Activated CD4-positive, alpha-beta memory T cell treated with anti-CD3 and anti-CD28 coated beads, Interleukin-2, amount 10 ng/mL, durations not matched to agents 7 days and 5 days (primary cell): ENCODE data around the gene HHIP. TPM values are rescaled to one million over a fixed set of nuclear protein-coding genes. Genes with fewer than 3 reads are reported as not detected.

ENCODE experiments used
- CTCF ChIA-PET: fragments of 350-600 bp; sonication (Branson Sonifier 250); formaldehyde crosslinking; loops from one replicate; lab custom pipeline; 2021; ENCODE audit warnings: antibody characterized with exemption, inconsistent platforms; lab: Charles Lee
- POLR2A ChIA-PET: fragments of 350-600 bp; sonication (Branson Sonifier 250); formaldehyde crosslinking; loops from one replicate; lab custom pipeline; 2021; ENCODE audit warnings: antibody characterized with exemption; lab: Charles Lee
- DNase-seq: peaks from one replicate; pipeline ENCODE4 v3.0.0-alpha.2; 2020
- H3K27ac Mint-ChIP-seq: one replicate; pipeline ENCODE4 v1.8.0; 2021; ENCODE audit warnings: mild to moderate bottlenecking, mixed read lengths
- H3K27me3 Mint-ChIP-seq: one replicate; pipeline ENCODE4 v1.8.0; 2021; ENCODE audit warnings: mixed read lengths
- H3K36me3 Mint-ChIP-seq: one replicate; pipeline ENCODE4 v1.8.0; 2021; ENCODE audit warnings: low read depth, mixed read lengths
- H3K4me1 Mint-ChIP-seq: one replicate; pipeline ENCODE4 v1.8.0; 2021; ENCODE audit warnings: mixed read lengths
- H3K4me3 Mint-ChIP-seq: one replicate; pipeline ENCODE4 v1.8.0; 2021; ENCODE audit warnings: mild to moderate bottlenecking, mixed read lengths
- H3K9me3 Mint-ChIP-seq: one replicate; pipeline ENCODE4 v1.8.0; 2021; ENCODE audit warnings: mixed read lengths
- total RNA-seq, 2 experiments: library from RNA; stranded (reverse); gene quantifications; one replicate each; pipeline ENCODE4 v1.2.3, GENCODE V29; 2021

Gene HHIP
- total RNA-seq, 2 experiments from 2014 or later = not detected

DNA sequence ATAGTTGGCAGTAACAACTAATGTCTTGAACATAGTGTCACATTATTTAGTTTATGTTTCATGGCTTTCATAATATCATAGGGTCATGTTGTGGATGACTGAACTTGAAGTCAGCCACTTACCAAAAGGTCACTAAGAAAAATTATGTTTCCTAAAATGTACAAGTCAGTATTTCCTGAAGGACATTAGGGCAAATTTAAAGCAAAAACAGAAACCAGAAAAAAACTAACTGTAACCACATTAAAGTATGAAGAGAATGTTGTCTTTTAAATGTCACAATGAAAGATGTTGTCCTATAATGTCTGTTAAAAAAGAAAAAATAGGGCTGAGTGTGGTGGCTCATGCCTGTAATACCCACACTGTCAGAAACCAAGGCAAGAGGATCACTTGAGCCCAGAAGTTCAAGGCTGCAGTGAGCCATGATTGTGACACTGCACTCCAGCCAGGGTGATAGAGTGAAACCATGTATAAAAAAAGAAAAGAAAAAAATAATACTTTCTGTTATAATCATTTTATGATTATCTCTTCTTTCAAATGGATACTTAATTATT, 55.8 kb downstream of the HHIP start:
- no peaks in the 10 kb centered on the region for H3K9me3 Mint-ChIP-seq
- H3K27me3 Mint-ChIP-seq = no peaks in the 10 kb centered on the region
- POLR2A ChIA-PET = no interaction called here
- DNase-seq = no peak
- H3K4me1 Mint-ChIP-seq = no peaks in the 10 kb centered on the region
- no peaks in the 10 kb centered on the region for H3K36me3 Mint-ChIP-seq
- H3K27ac Mint-ChIP-seq = no peak overlapping the region
- H3K4me3 Mint-ChIP-seq = no peak overlapping the region
- CTCF ChIA-PET = no interaction called here

DNA sequence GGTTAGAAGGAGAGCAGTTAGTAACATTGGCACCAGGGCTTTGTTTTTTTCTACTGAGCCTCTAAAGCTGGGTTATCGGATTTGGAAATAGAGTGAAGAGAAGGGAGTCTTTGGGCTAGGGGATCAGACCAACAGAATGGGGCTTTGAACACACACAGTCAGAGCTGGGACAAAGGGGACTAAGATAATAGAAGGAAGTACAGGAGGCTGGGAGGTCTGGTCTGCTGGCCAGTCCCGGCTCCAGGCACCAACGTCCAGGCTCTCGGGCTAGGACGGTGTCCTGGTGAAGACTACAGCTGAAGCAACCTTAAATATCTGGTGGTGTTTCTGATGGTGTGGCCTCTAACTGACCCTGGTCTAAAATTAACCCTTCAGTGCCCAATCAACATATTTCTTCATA, 57.5 kb downstream of the HHIP start:
- POLR2A ChIA-PET = no interaction called here
- CTCF ChIA-PET = no interaction called here
- DNase-seq = no peak
- Mint-ChIP-seq H3K4me3 (no peak overlapping the region), H3K27me3 (no peaks in the 10 kb centered on the region), H3K27ac (no peak overlapping the region), H3K4me1 (no peaks in the 10 kb centered on the region), H3K9me3 (no peaks in the 10 kb centered on the region), H3K36me3 (no peaks in the 10 kb centered on the region)

DNA sequence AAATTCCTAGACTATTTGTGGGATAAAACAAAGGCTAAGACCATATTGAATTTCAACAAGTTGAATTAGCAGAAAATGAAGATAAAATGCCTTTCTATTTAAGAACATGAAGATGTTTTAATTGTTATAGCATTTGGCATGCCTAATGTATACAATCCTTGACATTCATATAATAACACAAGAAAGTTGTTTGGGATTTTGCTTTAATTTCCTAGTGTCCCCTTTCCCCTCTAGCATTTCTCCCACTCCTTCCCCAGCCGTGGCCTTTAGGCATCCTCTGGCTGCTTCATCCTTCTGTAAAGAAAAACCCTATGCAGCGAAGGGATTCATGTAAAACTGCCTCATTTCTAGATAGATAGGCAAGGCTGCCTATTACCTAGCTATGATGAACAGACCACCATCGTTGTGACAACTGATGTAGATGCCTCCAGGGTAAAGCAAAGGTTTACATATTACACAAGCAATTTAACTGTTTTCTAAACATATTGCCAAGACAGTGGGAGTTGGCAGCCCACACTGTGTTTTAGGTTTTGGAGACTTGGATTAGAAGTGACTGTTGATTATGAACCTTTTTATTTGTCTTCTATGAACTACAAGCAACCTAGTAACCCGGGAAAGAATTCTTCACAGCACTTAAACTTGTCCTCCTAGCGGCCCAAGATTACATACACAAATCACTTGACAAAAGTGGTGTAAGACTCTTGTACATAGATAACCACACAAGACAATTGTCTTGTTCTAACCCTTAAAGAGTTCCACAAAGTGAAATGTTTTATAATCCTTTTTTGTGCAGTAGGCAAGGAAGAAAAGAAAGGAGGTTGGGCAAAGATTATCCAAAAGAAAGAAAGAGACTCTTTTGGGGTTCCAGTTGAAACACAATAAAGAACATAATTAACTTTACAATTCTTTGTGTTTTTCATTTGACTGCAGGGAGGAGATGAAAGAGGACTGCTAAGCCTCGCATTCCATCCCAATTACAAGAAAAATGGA, 59.9 kb downstream of the HHIP start:
- no peaks in the 10 kb centered on the region for H3K9me3 Mint-ChIP-seq
- no peak for DNase-seq
- no peak overlapping the region for H3K4me3 Mint-ChIP-seq
- ChIA-PET POLR2A (no interaction called here), CTCF (no interaction called here)
- no peaks in the 10 kb centered on the region for H3K4me1 Mint-ChIP-seq
- H3K27me3 Mint-ChIP-seq = no peaks in the 10 kb centered on the region
- H3K27ac Mint-ChIP-seq = no peak overlapping the region
- no peaks in the 10 kb centered on the region for H3K36me3 Mint-ChIP-seq

DNA sequence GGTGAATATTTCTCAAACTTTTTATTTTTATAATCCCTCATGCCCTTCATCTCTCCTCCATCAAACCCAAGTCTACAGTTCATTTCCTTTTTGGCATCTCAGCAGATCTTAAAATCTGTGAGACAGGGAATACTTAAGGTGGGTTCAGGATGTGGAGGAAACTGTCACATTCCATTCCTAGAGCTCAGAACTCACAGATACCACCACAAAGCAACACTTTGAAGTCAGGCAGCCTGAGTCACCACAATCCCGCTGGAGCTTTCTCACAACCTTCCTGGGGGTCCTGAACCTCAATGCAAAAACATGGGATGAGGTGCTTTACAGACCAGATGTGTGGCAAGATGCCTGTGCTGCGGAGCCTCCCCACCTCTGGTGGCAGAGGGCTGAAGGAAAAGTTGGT, 63.2 kb downstream of the HHIP start:
- Mint-ChIP-seq H3K27me3 (no peaks in the 10 kb centered on the region), H3K4me3 (no peak overlapping the region), H3K9me3 (no peaks in the 10 kb centered on the region), H3K36me3 (no peaks in the 10 kb centered on the region), H3K27ac (no peak overlapping the region), H3K4me1 (no peaks in the 10 kb centered on the region)
- ChIA-PET POLR2A (no interaction called here), CTCF (no interaction called here)
- no peak for DNase-seq

GRCh38 chr4:144709793-144710525, 64.0 kb downstream of the HHIP start:
- no peaks in the 10 kb centered on the region for H3K4me1 Mint-ChIP-seq
- H3K27me3 Mint-ChIP-seq = no peaks in the 10 kb centered on the region
- H3K9me3 Mint-ChIP-seq = no peaks in the 10 kb centered on the region
- DNase-seq = no peak
- H3K27ac Mint-ChIP-seq = no peak overlapping the region
- ChIA-PET POLR2A (no interaction called here), CTCF (no interaction called here)
- H3K4me3 Mint-ChIP-seq = no peak overlapping the region
- no peaks in the 10 kb centered on the region for H3K36me3 Mint-ChIP-seq

GRCh38 chr4:144710526-144710912, 64.6 kb downstream of the HHIP start:
- no peak for DNase-seq
- ChIA-PET POLR2A (no interaction called here), CTCF (no interaction called here)

GRCh38 chr4:144711700-144712456, 65.9 kb downstream of the HHIP start:
- CTCF ChIA-PET = no interaction called here
- POLR2A ChIA-PET = no interaction called here
- DNase-seq = no peak
- H3K9me3 Mint-ChIP-seq = no peaks in the 10 kb centered on the region
- H3K4me1 Mint-ChIP-seq = no peaks in the 10 kb centered on the region
- no peaks in the 10 kb centered on the region for H3K36me3 Mint-ChIP-seq
- no peak overlapping the region for H3K4me3 Mint-ChIP-seq
- no peak overlapping the region for H3K27ac Mint-ChIP-seq
- H3K27me3 Mint-ChIP-seq = no peaks in the 10 kb centered on the region

More at GRCh38 chr4:144710526-144710912, 64.6 kb downstream of the HHIP start:
- H3K4me3 Mint-ChIP-seq = no peak overlapping the region
- no peak overlapping the region for H3K27ac Mint-ChIP-seq
- no peaks in the 10 kb centered on the region for H3K4me1 Mint-ChIP-seq
- no peaks in the 10 kb centered on the region for H3K36me3 Mint-ChIP-seq
- H3K27me3 Mint-ChIP-seq = no peaks in the 10 kb centered on the region
- H3K9me3 Mint-ChIP-seq = no peaks in the 10 kb centered on the region

- CTCF ChIA-PET = no interaction called here
- no peak for DNase-seq
- H3K27me3 Mint-ChIP-seq = no peaks in the 10 kb centered on the region
- no peaks in the 10 kb centered on the region for H3K9me3 Mint-ChIP-seq
- H3K4me3 Mint-ChIP-seq = no peak overlapping the region
- H3K27ac Mint-ChIP-seq = no peak overlapping the region
- H3K36me3 Mint-ChIP-seq = no peaks in the 10 kb centered on the region
- H3K4me1 Mint-ChIP-seq = no peaks in the 10 kb centered on the region
- POLR2A ChIA-PET = no interaction called here
These were observed 66.8 kb downstream of the HHIP start for GRCh38 chr4:144712775-144713174.

DNA sequence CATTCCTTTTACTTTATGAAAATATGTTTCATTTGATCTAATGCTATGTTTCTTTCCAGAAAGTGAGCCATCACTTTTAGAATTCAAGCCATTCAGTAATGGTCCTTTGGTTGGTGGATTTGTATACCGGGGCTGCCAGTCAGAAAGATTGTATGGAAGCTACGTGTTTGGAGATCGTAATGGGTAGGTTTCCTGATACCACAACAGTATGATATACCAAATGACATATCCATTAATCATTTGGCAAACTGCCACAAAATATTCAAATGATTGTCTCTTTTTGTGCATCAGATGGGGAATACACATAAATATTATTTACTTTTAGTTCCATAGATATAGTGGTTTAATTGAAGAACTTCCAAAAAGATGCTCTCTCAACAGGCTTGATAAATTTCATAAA, 68.2 kb downstream of the HHIP start:
- H3K27ac Mint-ChIP-seq = no peak overlapping the region
- no peaks in the 10 kb centered on the region for H3K27me3 Mint-ChIP-seq
- H3K4me3 Mint-ChIP-seq = no peak overlapping the region
- no peaks in the 10 kb centered on the region for H3K4me1 Mint-ChIP-seq
- no peak for DNase-seq
- ChIA-PET CTCF (no interaction called here), POLR2A (no interaction called here)
- H3K9me3 Mint-ChIP-seq = no peaks in the 10 kb centered on the region
- H3K36me3 Mint-ChIP-seq = no peaks in the 10 kb centered on the region

GRCh38 chr4:144715230-144715629, 69.3 kb downstream of the HHIP start:
- CTCF ChIA-PET = no interaction called here
- POLR2A ChIA-PET = no interaction called here
- Mint-ChIP-seq H3K27me3 (no peaks in the 10 kb centered on the region), H3K4me1 (no peaks in the 10 kb centered on the region), H3K27ac (no peak overlapping the region), H3K36me3 (no peaks in the 10 kb centered on the region), H3K9me3 (no peaks in the 10 kb centered on the region), H3K4me3 (no peak overlapping the region)
- no peak for DNase-seq

DNA sequence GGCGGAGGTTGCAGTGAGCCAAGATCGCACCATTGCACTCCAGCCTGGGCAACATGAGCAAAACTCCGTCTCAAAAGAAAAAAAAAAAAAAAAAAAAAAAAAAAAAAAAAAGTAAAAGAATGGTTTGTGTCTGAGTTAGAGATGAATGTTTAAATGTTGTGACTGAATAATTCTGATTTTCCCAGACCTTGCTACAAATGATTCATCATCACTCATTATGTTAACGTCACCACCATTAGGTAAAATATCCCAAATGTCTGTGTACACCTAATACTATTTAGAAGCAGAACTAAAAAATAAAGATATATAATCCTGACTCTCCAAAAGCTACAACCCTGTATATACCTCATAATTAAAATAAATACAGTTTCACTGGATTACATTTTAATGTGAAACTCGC, 70.8 kb downstream of the HHIP start:
- H3K27me3 Mint-ChIP-seq = no peaks in the 10 kb centered on the region
- no peaks in the 10 kb centered on the region for H3K36me3 Mint-ChIP-seq
- CTCF ChIA-PET = no interaction called here

DNA sequence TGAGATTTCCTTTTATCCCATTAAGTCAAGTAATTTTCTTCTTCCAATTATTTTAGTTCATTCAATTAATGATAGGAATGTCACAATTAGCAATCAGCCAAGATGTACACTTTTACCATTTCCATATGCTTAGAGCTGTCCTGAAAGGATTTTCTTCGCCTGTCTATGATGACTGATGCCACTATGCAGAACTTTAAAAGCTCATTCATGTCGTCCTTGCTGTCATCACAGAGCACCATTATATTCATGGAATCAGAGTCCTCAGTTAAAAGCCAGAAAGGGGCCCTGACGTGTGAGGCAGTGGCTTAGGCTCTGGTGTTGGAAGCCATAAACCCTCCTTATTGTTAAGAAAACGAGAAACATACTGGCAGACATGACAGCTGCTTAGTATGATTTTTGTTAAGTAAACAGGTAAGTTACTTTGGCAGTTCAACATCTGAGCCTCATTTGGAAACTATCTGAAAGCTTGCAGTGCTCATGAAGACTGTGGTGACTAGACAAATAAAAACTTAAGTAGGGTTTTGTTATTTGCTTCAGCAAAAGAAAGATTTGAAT, 73.1 kb downstream of the HHIP start:
- no peaks in the 10 kb centered on the region for H3K27me3 Mint-ChIP-seq
- no peak for DNase-seq
- no peaks in the 10 kb centered on the region for H3K36me3 Mint-ChIP-seq
- no peaks in the 10 kb centered on the region for H3K4me1 Mint-ChIP-seq
- H3K27ac Mint-ChIP-seq = no peak overlapping the region
- H3K4me3 Mint-ChIP-seq = no peak overlapping the region
- H3K9me3 Mint-ChIP-seq = no peaks in the 10 kb centered on the region
- POLR2A ChIA-PET = no interaction called here
- CTCF ChIA-PET = no interaction called here

More for the DNA sequence above, 70.8 kb downstream of the HHIP start:
- H3K9me3 Mint-ChIP-seq = no peaks in the 10 kb centered on the region
- H3K27ac Mint-ChIP-seq = no peak overlapping the region
- no peaks in the 10 kb centered on the region for H3K4me1 Mint-ChIP-seq
- H3K4me3 Mint-ChIP-seq = no peak overlapping the region
- DNase-seq = no peak
- POLR2A ChIA-PET = no interaction called here

GRCh38 chr4:144720491-144720890, 74.5 kb downstream of the HHIP start:
- H3K4me3 Mint-ChIP-seq = no peak overlapping the region
- no peaks in the 10 kb centered on the region for H3K4me1 Mint-ChIP-seq
- no peaks in the 10 kb centered on the region for H3K9me3 Mint-ChIP-seq
- H3K36me3 Mint-ChIP-seq = no peaks in the 10 kb centered on the region
- ChIA-PET POLR2A (no interaction called here), CTCF (no interaction called here)
- no peak overlapping the region for H3K27ac Mint-ChIP-seq
- no peaks in the 10 kb centered on the region for H3K27me3 Mint-ChIP-seq
- no peak for DNase-seq
